PFSK-1 (cell line): ENCODE results near the gene ERBB4.

Experiments used
- FOXP2 ChIP-seq: optimal IDR thresholded peaks from 2 replicates; pipeline ENCODE3; 2011; ENCODE audit warnings: borderline replicate concordance, control low read depth, inconsistent platforms; ENCODE audit not compliant: insufficient read depth; ENCODE audit errors: extremely low read length, extremely low read depth
- POLR2AphosphoS5 ChIP-seq: IDR thresholded peaks from 2 replicates; pipeline ENCODE4 v1.6.1; 2012; ENCODE audit warnings: low read depth, mild to moderate bottlenecking, control low read depth, low read length, moderate library complexity
- REST ChIP-seq, 2 experiments: IDR thresholded peaks; 2 replicates each; pipeline versions ENCODE4 v1.6.1 to v1.8.0; 2011 to 2012; ENCODE audit warnings: low read depth in 2 of 2, low read length in 2 of 2, control low read depth in 1 of 2, inconsistent platforms in 1 of 2, mild to moderate bottlenecking in 1 of 2, moderate library complexity in 1 of 2; ENCODE audit not compliant: insufficient read depth in 1 of 2
- SIN3A ChIP-seq: IDR thresholded peaks from 2 replicates; pipeline ENCODE4 v1.6.1; 2012; ENCODE audit warnings: mild to moderate bottlenecking, low read length, moderate library complexity, borderline replicate concordance; ENCODE audit not compliant: insufficient read depth
- TAF1 ChIP-seq: IDR thresholded peaks from 2 replicates; pipeline ENCODE4 v1.6.1; 2012; ENCODE audit warnings: low read length, control low read depth, borderline replicate concordance; ENCODE audit not compliant: insufficient read depth

Gene ERBB4

GRCh38 chr2:211822686-211823335 is 715.8 kb downstream of the ERBB4 start:
- TF ChIP-seq SIN3A: no peak
- no peak for TF ChIP-seq FOXP2

DNA sequence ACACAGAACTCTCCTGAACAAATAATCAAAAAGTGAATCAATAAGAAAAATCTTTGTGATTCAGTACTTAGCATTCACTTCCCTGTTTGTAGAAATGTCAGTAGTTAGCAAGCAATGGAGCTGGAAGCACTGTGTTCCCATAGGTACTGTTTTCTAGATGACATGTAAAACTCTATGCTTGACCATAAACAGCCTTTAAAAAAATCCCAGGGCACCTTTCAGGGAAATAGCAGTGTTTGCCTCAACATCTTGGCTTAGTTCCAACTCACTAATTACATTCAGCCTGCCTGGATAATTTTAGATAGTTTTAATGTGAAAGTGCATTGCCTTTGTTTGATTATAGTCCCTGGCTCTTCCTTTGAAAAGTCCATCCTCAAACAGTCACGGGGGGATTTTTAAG is 721.8 kb downstream of the ERBB4 start:
- TF ChIP-seq FOXP2 (no peak), REST (IDR thresholded peaks at IDR 0.05; ENCODE audit: insufficient read depth in 1 of 2, low read depth in 2 of 2, low read length in 2 of 2) (no peak), POLR2AphosphoS5 (no peak), TAF1 (no peak), SIN3A (no peak)

DNA sequence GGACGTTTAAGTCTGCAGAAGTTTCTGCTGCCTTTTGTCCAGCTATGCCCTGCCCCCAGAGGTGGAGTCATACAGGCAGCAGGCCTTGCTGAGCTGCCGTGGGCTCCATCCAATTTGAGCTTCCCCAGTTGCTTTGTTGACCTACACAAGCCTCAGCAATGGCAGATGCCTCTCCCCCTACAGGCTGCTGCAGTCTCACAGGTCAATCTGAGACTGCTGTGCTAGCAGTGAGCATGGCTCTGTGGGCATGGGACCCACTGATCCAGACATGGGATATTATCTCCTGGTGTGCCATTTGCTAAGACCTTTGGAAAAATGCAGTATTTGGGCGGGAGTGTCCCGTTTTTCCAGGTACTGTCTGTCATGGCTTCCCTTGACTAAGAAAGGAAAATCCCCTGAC is 726.0 kb downstream of the ERBB4 start:
- TF ChIP-seq SIN3A (no peak), REST (IDR thresholded peaks at IDR 0.05; ENCODE audit: insufficient read depth in 1 of 2, low read depth in 2 of 2, low read length in 2 of 2) (no peak), FOXP2 (no peak), TAF1 (no peak), POLR2AphosphoS5 (no peak)

DNA sequence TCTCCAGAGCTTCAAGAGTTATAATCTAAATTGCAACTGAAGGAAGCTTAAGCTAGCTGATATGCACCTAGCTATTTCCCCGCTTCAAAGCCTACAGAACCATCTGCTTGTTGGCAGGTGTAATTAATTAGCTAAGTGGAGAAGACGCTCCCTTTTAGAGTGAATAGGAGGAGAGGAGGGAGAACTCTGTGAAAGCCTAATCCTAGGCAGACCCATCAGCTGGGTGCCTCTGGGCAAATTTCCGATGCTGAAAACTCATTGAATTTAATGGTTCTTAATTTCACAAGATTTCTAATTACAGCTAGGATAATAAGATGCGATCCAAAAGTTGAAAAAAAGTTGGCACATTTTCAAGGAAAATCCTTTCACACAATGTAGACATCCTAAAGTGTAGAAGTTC is 735.9 kb downstream of the ERBB4 start:
- TF ChIP-seq FOXP2: no peak
- TF ChIP-seq REST (IDR thresholded peaks at IDR 0.05; ENCODE audit: insufficient read depth in 1 of 2, low read depth in 2 of 2, low read length in 2 of 2): no peak
- no peak for TF ChIP-seq TAF1
- TF ChIP-seq SIN3A: no peak
- TF ChIP-seq POLR2AphosphoS5: no peak

DNA sequence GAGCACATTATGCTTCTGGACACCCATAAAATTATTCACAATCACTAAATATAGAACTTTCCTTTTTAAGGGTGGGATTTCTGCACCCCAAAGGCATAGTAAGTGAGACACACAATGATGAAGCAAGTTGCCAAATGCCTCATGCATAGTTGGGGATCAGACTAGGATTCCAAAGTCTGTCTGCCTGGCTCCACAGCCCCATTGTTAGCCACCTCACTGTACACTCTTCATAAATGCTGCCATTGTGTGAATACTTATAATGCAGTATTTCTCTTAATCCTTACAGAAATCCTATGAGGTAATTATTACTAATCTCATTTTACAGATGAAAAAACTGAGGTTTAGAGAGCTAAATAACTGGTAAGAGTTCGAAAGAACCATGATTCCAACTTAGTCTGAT is 738.6 kb downstream of the ERBB4 start:
- TF ChIP-seq REST (IDR thresholded peaks at IDR 0.05; ENCODE audit: insufficient read depth in 1 of 2, low read depth in 2 of 2, low read length in 2 of 2): no peak
- no peak for TF ChIP-seq FOXP2
- no peak for TF ChIP-seq POLR2AphosphoS5
- TF ChIP-seq SIN3A: no peak
- no peak for TF ChIP-seq TAF1
